SH-SY5Y (cell line): ENCODE results near the gene CREBL2.

Source experiments
- GATA2 ChIP-seq: IDR thresholded peaks from 2 replicates; pipeline ENCODE4 v1.6.1; 2011; ENCODE audit warnings: mild to moderate bottlenecking, low read depth, low read length
- GATA3 ChIP-seq: IDR thresholded peaks from 2 replicates; pipeline ENCODE4 v1.6.1; 2011; ENCODE audit warnings: low read depth, mild to moderate bottlenecking, low read length, moderate library complexity

- TF ChIP-seq GATA2 (peak; percentile 87), GATA3 (peak; percentile 86)
These were observed 81.5 kb downstream of the CREBL2 start for GRCh38 chr12:12693111-12693671.
